Measurements from ENCODE around the gene DNAJC5G. TPM values are rescaled to one million over a fixed set of nuclear protein-coding genes. Genes with fewer than 3 reads are reported as not detected.

Gene DNAJC5G
- total RNA-seq, 1 experiment from 2014 or later, result 0.37 TPM

GRCh38 chr2:27245626-27246025 is 29.6 kb upstream of the DNAJC5G start:
- peak overlapping the region in 1 of 3 experiments; percentile 61; a peak in 1 of 7 replicates for H3K27ac Mint-ChIP-seq
- Histone ChIP-seq H2BK5ac (ENCODE audit: insufficient read length, low read length) (no peak overlapping the region), H3K27me3 (ENCODE audit: insufficient read depth, low read length) (no peaks in the 10 kb centered on the region), H4K5ac (ENCODE audit: insufficient read length, low read depth, low read length) (no peak overlapping the region), H3K4ac (ENCODE audit: low read depth, low read length) (no peak overlapping the region), H3K9ac (ENCODE audit: extremely low read depth, insufficient read length, low read length) (no peak overlapping the region), H2AK5ac (ENCODE audit: insufficient read length, low read length) (no peak overlapping the region), H3K18ac (ENCODE audit: insufficient read length, low read depth, low read length) (no peak overlapping the region), H3T11ph (ENCODE audit: low read length) (no peak overlapping the region), H3K4me1 (ENCODE audit: insufficient read depth, low read length) (no peaks in the 10 kb centered on the region), H3K79me2 (ENCODE audit: insufficient read depth, low read length) (no peaks in the 10 kb centered on the region), H3K27ac (ENCODE audit: insufficient read length, low read depth, low read length) (no peak overlapping the region), H2BK120ac (ENCODE audit: low read depth, low read length, poor library complexity, severe bottlenecking) (no peak overlapping the region), H4K8ac (replicated peaks; ENCODE audit: insufficient read length, low read depth, low read length) (no peak overlapping the region), H2BK12ac (ENCODE audit: insufficient read length, low read depth, low read length) (no peak overlapping the region), H3K56ac (ENCODE audit: insufficient read length, low read depth, low read length) (no peak overlapping the region), H3K79me1 (ENCODE audit: insufficient read depth, low read depth, low read length, poor library complexity, severe bottlenecking) (no peaks in the 10 kb centered on the region), H2AFZ (ENCODE audit: low read length) (no peak overlapping the region), H3K4me2 (ENCODE audit: insufficient read depth, insufficient read length, low read length) (no peak overlapping the region), H2BK20ac (ENCODE audit: low read depth, low read length, poor library complexity, severe bottlenecking) (no peak overlapping the region), H4K20me1 (ENCODE audit: control insufficient read depth, insufficient read depth, insufficient read length) (no peaks in the 10 kb centered on the region), H4K91ac (ENCODE audit: insufficient read length, low read depth, low read length) (no peak overlapping the region), H3K23ac (ENCODE audit: insufficient read length, low read depth, low read length) (no peak overlapping the region), H3K9me3 (ENCODE audit: control insufficient read depth, low read depth, low read length) (no peaks in the 10 kb centered on the region), H3K23me2 (ENCODE audit: insufficient read length, low read depth, low read length, poor library complexity, severe bottlenecking) (no peaks in the 10 kb centered on the region), H2BK15ac (ENCODE audit: low read depth, low read length) (no peak overlapping the region), H3K14ac (ENCODE audit: insufficient read depth, low read length) (no peak overlapping the region)
- peaks cover 3% of the 10 kb centered on the region in 2 experiments for H3K4me1 Mint-ChIP-seq
- H3K4me3 Mint-ChIP-seq, result no peak overlapping the region
- H3K9me3 Mint-ChIP-seq, result no peaks in the 10 kb centered on the region
- no peak for DNase-seq
- H3K27me3 Mint-ChIP-seq (ENCODE audit: low read depth), result peaks cover 17% of the 10 kb centered on the region
- TF ChIP-seq CTCF (conservative IDR thresholded peaks at IDR 0.05), result no peak
- WGBS (ENCODE audit: extremely low coverage, insufficient read length, low lambda C conversion rate), result no CpG with 5 or more reads among the region's 4 CpGs
- H3K36me3 Mint-ChIP-seq (ENCODE audit: insufficient read depth in 1 of 3, low read depth in 3 of 3), result peaks cover 22 to 46% (median 38%) of the 10 kb centered on the region in 3 experiments
